Panc1 (cell line): ENCODE data around the gene SPRY1. TPM values are rescaled to one million over a fixed set of nuclear protein-coding genes. Genes with fewer than 3 reads are reported as not detected.

ENCODE experiments used
- ATAC-seq: fragments of 200-7000 bp; cut with Tn5 transposase; 2 replicates; pipeline ENCODE4 v1.9.1; 2020; ENCODE audit warnings: mild to moderate bottlenecking, moderate library complexity
- BruUV-seq: library from RNA; stranded (reverse); fragments of 400-500 nt; replicated peaks from 2 replicates; lab custom pipeline; 2021; lab: Mats Ljungman, UMichigan
- CTCF ChIA-PET: fragments of 300-600 bp; sonication (Branson Sonifier 250); formaldehyde crosslinking; loops from one replicate; lab custom pipeline; 2022; ENCODE audit warnings: antibody characterized with exemption; lab: Charles Lee
- POLR2A ChIA-PET: fragments of 300-600 bp; sonication (Branson Sonifier 250); formaldehyde crosslinking; loops from one replicate; lab custom pipeline; 2022; ENCODE audit warnings: antibody characterized with exemption; lab: Charles Lee
- DNase-seq: peaks from one replicate; pipeline ENCODE4 v3.0.0-alpha.2; 2010; ENCODE audit warnings: low read depth, low spot score
- H3K27ac ChIP-seq: 2 replicates; pipeline ENCODE4 v1.5.1; 2011; ENCODE audit warnings: mild to moderate bottlenecking, low read length, inconsistent platforms
- H3K27me3 ChIP-seq: fragments of 200-500 bp; sonication (Bioruptor generic); 2 replicates; pipeline ENCODE4 v1.6.0; 2014; ENCODE audit warnings: low read length, inconsistent platforms; ENCODE audit not compliant: control insufficient read depth, insufficient read depth
- H3K36me3 ChIP-seq: fragments of 200-500 bp; sonication (Bioruptor generic); 2 replicates; pipeline ENCODE4 v1.5.1; 2014; ENCODE audit warnings: inconsistent platforms, mild to moderate bottlenecking, low read length, moderate library complexity; ENCODE audit not compliant: control insufficient read depth, insufficient read depth
- H3K4me1 ChIP-seq: 2 replicates; pipeline ENCODE4 v1.5.1; 2011; ENCODE audit warnings: inconsistent platforms, mild to moderate bottlenecking, low read length, moderate library complexity; ENCODE audit not compliant: control insufficient read depth, insufficient read depth
- H3K4me3 ChIP-seq, 2 experiments: 2 replicates each; pipeline ENCODE4 v1.5.1; 2011 to 2012; ENCODE audit warnings: low read depth in 2 of 2, low read length in 2 of 2, mild to moderate bottlenecking in 2 of 2, inconsistent platforms in 1 of 2, moderate library complexity in 1 of 2
- H3K9me3 ChIP-seq: fragments of 200-500 bp; sonication (Bioruptor generic); 2 replicates; pipeline ENCODE4 v1.5.1; 2014; ENCODE audit warnings: low read depth, mild to moderate bottlenecking, inconsistent platforms, low read length, moderate library complexity; ENCODE audit not compliant: control insufficient read depth, insufficient read depth
- CTCF ChIP-seq: fragments of 450-650 bp; IDR thresholded peaks from 2 replicates; pipeline ENCODE4 v1.5.1; 2017; ENCODE audit warnings: mild to moderate bottlenecking
- POLR2AphosphoS5 ChIP-seq: IDR thresholded peaks from 2 replicates; pipeline ENCODE4 v1.6.1; 2012; ENCODE audit warnings: mild to moderate bottlenecking, low read depth, low read length, moderate library complexity
- REST ChIP-seq, 2 experiments: IDR thresholded peaks; 2 replicates each; pipeline ENCODE4 v1.6.1; 2011 to 2012; ENCODE audit warnings: low read depth in 2 of 2, control low read depth in 1 of 2, low read length in 1 of 2, mild to moderate bottlenecking in 1 of 2, moderate library complexity in 1 of 2; ENCODE audit not compliant: insufficient read depth in 1 of 2
- SIN3A ChIP-seq: IDR thresholded peaks from 2 replicates; pipeline ENCODE4 v1.6.1; 2012; ENCODE audit warnings: low read depth, mild to moderate bottlenecking, low read length, moderate library complexity, borderline replicate concordance; ENCODE audit not compliant: insufficient read depth
- TCF7L2 ChIP-seq: IDR thresholded peaks from 2 replicates; pipeline ENCODE4 v1.6.1; 2011; ENCODE audit warnings: mild to moderate bottlenecking, low read depth, low read length, inconsistent platforms
- in situ Hi-C: cut with HindIII; loops from 2 replicates; pipeline ENCODE4 v1.10.0; 2016; ENCODE audit warnings: low sequenced_read_pairs, low pct_unique_long_range_greater_than_20kb
- intact Hi-C: fragments of 100-400 bp; cut with micrococcal nuclease; formaldehyde crosslinking; loops from one replicate; pipeline ENCODE4 v1.10.0; 2022; ENCODE audit not compliant: unreplicated experiment
- total RNA-seq: library from RNA; stranded (reverse); gene quantifications from one replicate; pipeline ENCODE4 v1.2.1, GENCODE V29; 2021; ENCODE audit not compliant: unreplicated experiment

SPRY1 gene
- total RNA-seq, 1 experiment from 2014 or later: 77.8 TPM

GRCh38 chr4:123403080-123403604, 6.5 kb downstream of the SPRY1 start:
- H3K9me3 ChIP-seq: no peaks in the 10 kb centered on the region
- no peak for TF ChIP-seq POLR2AphosphoS5
- no peak for TF ChIP-seq SIN3A
- no peak for TF ChIP-seq TCF7L2
- no peak for TF ChIP-seq REST (IDR thresholded peaks at IDR 0.05; ENCODE audit: insufficient read depth in 1 of 2, low read depth in 2 of 2, low read length in 1 of 2)
- TF ChIP-seq CTCF: no peak
- ChIA-PET CTCF (no interaction called here), POLR2A (interaction anchor here (0.7 kb wide), 1 partner anchor 586 kb away, joined by 3 read pairs; no protein-coding TSS in a partner anchor)
- peaks cover 43% of the 10 kb centered on the region for H3K4me1 ChIP-seq
- DNase-seq (no peak), ATAC-seq (no peak)
- no peaks in the 10 kb centered on the region for H3K27me3 ChIP-seq
- H3K27ac ChIP-seq: peak overlapping the region; percentile 94
- H3K36me3 ChIP-seq: peaks cover 22% of the 10 kb centered on the region
- in situ Hi-C loops: no loop called here
- no TSS peak for BruUV-seq
- peak overlapping the region; percentile 90 to 94 for H3K4me3 ChIP-seq
- intact Hi-C loops: loop anchor here (5.0 to 10.0 kb wide), 2 partner anchors 182 to 709 kb away; no protein-coding TSS in a partner anchor

GRCh38 chr4:123404533-123404932, 7.9 kb downstream of the SPRY1 start:
- peaks cover 22% of the 10 kb centered on the region for H3K36me3 ChIP-seq
- BruUV-seq: no TSS peak
- TF ChIP-seq POLR2AphosphoS5: no peak
- H3K27me3 ChIP-seq: no peaks in the 10 kb centered on the region
- peaks cover 57% of the 10 kb centered on the region for H3K4me1 ChIP-seq
- H3K4me3 ChIP-seq: peak overlapping the region; percentile 49 to 90; a peak in 3 of 4 replicates
- in situ Hi-C loops: no loop called here
- H3K9me3 ChIP-seq: no peaks in the 10 kb centered on the region
- intact Hi-C loops: loop anchor here (5.0 to 10.0 kb wide), 2 partner anchors 180 to 708 kb away; no protein-coding TSS in a partner anchor
- H3K27ac ChIP-seq: peak overlapping the region; percentile 94
- ATAC-seq (no peak), DNase-seq (no peak)
- POLR2A ChIA-PET: interaction anchor here (0.8 kb wide), 1 partner anchor 149 kb away, joined by 3 read pairs; no protein-coding TSS in a partner anchor
- CTCF ChIA-PET: no interaction called here

GRCh38 chr4:123405267-123405865, 8.8 kb downstream of the SPRY1 start:
- in situ Hi-C loops (no loop called here), intact Hi-C loops (loop anchor here (5.0 to 10.0 kb wide), 2 partner anchors 37 to 179 kb away; no protein-coding TSS in a partner anchor)
- Histone ChIP-seq H3K27ac (peak overlapping the region; percentile 94), H3K9me3 (no peaks in the 10 kb centered on the region), H3K4me1 (peaks cover 66% of the 10 kb centered on the region), H3K4me3 (peak overlapping the region; percentile 49 to 90), H3K36me3 (peaks cover 19% of the 10 kb centered on the region), H3K27me3 (no peaks in the 10 kb centered on the region)
- CTCF ChIA-PET: no interaction called here
- no TSS peak for BruUV-seq
- no peak for DNase-seq
- POLR2A ChIA-PET: no interaction called here
- TF ChIP-seq TCF7L2: no peak
- no peak for TF ChIP-seq SIN3A
- no peak for TF ChIP-seq CTCF
- TF ChIP-seq POLR2AphosphoS5: no peak; the same call in 1 of the 2 replicates
- no peak for TF ChIP-seq REST (IDR thresholded peaks at IDR 0.05; ENCODE audit: insufficient read depth in 1 of 2, low read depth in 2 of 2, low read length in 1 of 2)
- no peak for ATAC-seq
